ENCODE results near the gene APEX1. TPM values are rescaled to one million over a fixed set of nuclear protein-coding genes. Genes with fewer than 3 reads are reported as not detected.

Gene APEX1
- total RNA-seq, 1 donor from 2014 or later: 76.6 TPM

DNA sequence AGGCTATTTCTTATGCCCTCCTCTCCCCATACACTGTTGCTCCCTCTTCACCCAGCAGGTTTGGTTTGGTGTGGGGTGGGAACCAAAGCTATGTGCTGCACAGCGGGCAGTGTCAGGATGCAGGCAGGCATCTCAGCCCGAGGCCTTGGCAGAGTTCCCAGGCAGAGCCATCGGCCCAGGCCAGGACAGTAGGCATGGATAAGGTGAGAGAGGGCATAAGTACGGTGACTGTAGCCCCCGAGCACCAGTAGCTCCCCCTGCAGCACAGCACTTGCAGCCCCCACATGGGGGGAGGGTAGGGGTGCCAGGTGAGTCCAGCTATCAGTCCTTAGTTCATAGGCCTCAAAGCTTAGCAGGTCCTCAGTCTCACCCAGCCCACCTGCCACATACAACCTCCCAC lies 26.2 kb upstream of the APEX1 start:
- Histone ChIP-seq H3K36me3 (no peaks in the 10 kb centered on the region), H3K27me3 (no peaks in the 10 kb centered on the region), H3K9ac (no peak overlapping the region), H3K79me2 (ENCODE audit: low read depth) (no peaks in the 10 kb centered on the region), H2AFZ (replicated peaks) (no peak overlapping the region), H3F3A (ENCODE audit: low read depth) (no peaks in the 10 kb centered on the region), H3K4me2 (no peak overlapping the region), H4K20me1 (ENCODE audit: low read depth) (no peaks in the 10 kb centered on the region), H3K4me3 (no peak overlapping the region), H3K4me1 (no peaks in the 10 kb centered on the region), H3K9me3 (ENCODE audit: low read depth) (no peaks in the 10 kb centered on the region), H3K27ac (no peak overlapping the region)
- Mint-ChIP-seq H3K4me3 (no peak overlapping the region), H3K4me1 (no peaks in the 10 kb centered on the region), H3K27ac (no peak overlapping the region), H3K27me3 (ENCODE audit: insufficient read depth, low read depth) (peaks cover 3% of the 10 kb centered on the region), H3K9me3 (no peaks in the 10 kb centered on the region), H3K36me3 (no peaks in the 10 kb centered on the region)
- TF ChIP-seq, protein P1, sequence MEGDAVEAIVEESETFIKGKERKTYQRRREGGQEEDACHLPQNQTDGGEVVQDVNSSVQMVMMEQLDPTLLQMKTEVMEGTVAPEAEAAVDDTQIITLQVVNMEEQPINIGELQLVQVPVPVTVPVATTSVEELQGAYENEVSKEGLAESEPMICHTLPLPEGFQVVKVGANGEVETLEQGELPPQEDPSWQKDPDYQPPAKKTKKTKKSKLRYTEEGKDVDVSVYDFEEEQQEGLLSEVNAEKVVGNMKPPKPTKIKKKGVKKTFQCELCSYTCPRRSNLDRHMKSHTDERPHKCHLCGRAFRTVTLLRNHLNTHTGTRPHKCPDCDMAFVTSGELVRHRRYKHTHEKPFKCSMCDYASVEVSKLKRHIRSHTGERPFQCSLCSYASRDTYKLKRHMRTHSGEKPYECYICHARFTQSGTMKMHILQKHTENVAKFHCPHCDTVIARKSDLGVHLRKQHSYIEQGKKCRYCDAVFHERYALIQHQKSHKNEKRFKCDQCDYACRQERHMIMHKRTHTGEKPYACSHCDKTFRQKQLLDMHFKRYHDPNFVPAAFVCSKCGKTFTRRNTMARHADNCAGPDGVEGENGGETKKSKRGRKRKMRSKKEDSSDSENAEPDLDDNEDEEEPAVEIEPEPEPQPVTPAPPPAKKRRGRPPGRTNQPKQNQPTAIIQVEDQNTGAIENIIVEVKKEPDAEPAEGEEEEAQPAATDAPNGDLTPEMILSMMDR (IDR thresholded peaks at IDR 0.05): no peak
- no peak for TF ChIP-seq EZH2 (IDR thresholded peaks at IDR 0.05)
- no peak for TF ChIP-seq EZH2phosphoT487 (IDR thresholded peaks at IDR 0.05)
- no peak for DNase-seq (ENCODE audit: low spot score)

DNA sequence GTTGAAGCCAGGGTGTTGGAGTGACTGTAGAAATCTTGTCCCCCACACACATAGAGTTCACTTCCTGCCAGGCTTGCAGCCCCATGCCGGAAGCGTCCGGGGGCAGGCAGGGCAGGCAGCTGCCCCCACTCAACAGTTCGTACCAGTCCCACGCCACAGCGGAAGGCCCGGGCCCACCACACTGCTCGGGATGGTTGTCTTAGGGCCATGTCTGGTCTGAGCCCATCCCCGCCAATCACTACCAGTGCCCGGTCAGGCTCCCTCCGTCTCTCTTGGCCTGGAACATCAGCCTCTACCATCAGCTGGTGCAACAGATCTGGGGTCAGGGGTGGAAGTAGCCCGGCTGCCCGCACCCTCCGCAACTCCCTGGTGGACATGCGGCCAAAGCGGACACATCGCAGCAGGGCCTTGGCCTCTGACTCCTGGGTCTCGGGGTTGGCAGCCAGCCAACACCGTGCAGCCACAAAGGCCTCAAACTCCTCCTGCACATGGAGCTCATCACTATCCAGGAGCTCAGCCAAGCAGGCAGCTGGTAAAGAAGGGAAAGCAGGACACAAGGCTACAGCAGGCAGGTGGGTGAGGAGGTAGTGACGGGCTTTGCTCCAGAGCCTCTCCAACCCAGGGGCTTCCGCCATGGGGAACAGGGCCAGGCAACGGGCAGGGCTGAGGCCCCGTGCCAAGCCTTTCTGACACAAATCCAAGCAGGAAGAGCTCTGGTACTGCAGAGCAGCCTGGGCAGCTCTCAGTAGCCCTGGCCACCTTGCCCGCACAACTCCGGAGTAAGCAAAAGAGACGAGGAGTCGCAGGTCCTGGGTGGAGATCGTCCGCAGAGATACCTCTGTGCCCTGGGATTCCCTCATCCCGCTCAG lies 25.0 kb upstream of the APEX1 start:
- TF ChIP-seq, protein P1 (IDR thresholded peaks at IDR 0.05): no peak
- TF ChIP-seq EZH2phosphoT487 (IDR thresholded peaks at IDR 0.05): no peak
- TF ChIP-seq EZH2 (IDR thresholded peaks at IDR 0.05): no peak
- no peak overlapping the region for H2AFZ ChIP-seq (replicated peaks)
- no peak overlapping the region for H3K4me3 Mint-ChIP-seq
- H3K27ac Mint-ChIP-seq: no peak overlapping the region
- H3K36me3 Mint-ChIP-seq: no peaks in the 10 kb centered on the region
- H3K4me1 ChIP-seq: no peaks in the 10 kb centered on the region
- H3K27ac ChIP-seq: no peak overlapping the region
- H3K9me3 ChIP-seq (ENCODE audit: low read depth): no peaks in the 10 kb centered on the region
- H3K36me3 ChIP-seq: no peaks in the 10 kb centered on the region
- H3K27me3 ChIP-seq: no peaks in the 10 kb centered on the region
- no peaks in the 10 kb centered on the region for H3K9me3 Mint-ChIP-seq
- H3K9ac ChIP-seq: no peak overlapping the region
- peaks cover 3% of the 10 kb centered on the region for H3K27me3 Mint-ChIP-seq (ENCODE audit: insufficient read depth, low read depth)
- no peaks in the 10 kb centered on the region for H3F3A ChIP-seq (ENCODE audit: low read depth)
- no peaks in the 10 kb centered on the region for H3K4me1 Mint-ChIP-seq
- DNase-seq (ENCODE audit: low spot score): no peak
- no peak overlapping the region for H3K4me2 ChIP-seq
- no peaks in the 10 kb centered on the region for H4K20me1 ChIP-seq (ENCODE audit: low read depth)
- H3K79me2 ChIP-seq (ENCODE audit: low read depth): no peaks in the 10 kb centered on the region
- H3K4me3 ChIP-seq: no peak overlapping the region

DNA sequence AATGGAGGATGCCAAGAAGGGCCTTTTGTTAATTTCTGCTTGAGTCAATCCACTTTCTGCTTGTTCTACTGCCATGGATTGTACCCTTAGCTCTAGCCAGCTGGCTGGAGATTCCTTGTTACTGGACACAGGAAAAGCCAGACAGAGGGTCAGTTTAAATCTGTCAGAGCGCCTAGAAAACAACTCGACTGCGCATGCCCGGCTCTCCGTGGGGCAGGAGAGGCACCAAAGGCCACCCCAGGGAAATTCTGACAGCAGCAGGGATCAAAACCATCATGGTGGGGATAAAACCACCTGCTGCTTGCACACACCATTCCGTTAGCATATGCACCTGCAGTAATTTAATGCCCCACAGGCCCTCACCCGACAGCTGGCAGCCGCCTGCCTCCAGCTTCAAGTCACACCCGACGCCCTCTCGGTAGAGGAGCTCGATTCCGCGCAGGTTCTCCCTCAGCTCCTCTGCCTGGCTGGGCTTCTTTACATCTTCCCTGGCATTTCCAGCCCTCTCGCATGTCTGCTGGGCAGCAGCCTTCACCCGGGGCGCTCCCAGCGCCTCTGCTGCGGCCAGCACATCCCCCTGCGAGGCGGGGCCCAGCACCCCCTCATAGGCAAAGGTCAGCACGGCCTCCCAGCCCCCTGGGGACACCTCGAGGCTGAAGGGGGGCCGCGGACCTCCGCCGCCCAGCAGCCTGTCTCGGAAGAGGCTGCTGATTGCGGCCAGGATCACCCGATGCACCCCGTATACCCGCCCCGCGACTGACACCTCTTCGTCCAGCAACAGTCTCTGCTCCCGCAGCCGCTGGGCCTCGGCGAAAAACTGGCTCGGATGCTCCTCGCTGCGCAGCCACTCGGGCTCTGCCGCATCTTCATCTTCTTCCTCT lies 20.1 kb upstream of the APEX1 start:
- no peak overlapping the region for H3K4me3 ChIP-seq
- no peak overlapping the region for H3K27ac ChIP-seq
- no peaks in the 10 kb centered on the region for H3K36me3 Mint-ChIP-seq
- H3K9me3 Mint-ChIP-seq: no peaks in the 10 kb centered on the region
- H3F3A ChIP-seq (ENCODE audit: low read depth): no peaks in the 10 kb centered on the region
- no peak overlapping the region for H3K27ac Mint-ChIP-seq
- no peaks in the 10 kb centered on the region for H3K4me1 ChIP-seq
- H3K9ac ChIP-seq: no peak overlapping the region
- H4K20me1 ChIP-seq (ENCODE audit: low read depth): no peaks in the 10 kb centered on the region
- no peaks in the 10 kb centered on the region for H3K27me3 ChIP-seq
- TF ChIP-seq EZH2 (IDR thresholded peaks at IDR 0.05) (no peak), EZH2phosphoT487 (IDR thresholded peaks at IDR 0.05) (no peak)
- TF ChIP-seq, protein P1 (IDR thresholded peaks at IDR 0.05): no peak
- no peaks in the 10 kb centered on the region for H3K79me2 ChIP-seq (ENCODE audit: low read depth)
- no peaks in the 10 kb centered on the region for H3K36me3 ChIP-seq
- H3K4me3 Mint-ChIP-seq: no peak overlapping the region
- peaks cover 5% of the 10 kb centered on the region for H3K27me3 Mint-ChIP-seq (ENCODE audit: insufficient read depth, low read depth)
- H3K4me1 Mint-ChIP-seq: no peaks in the 10 kb centered on the region
- H3K4me2 ChIP-seq: no peak overlapping the region
- no peak for DNase-seq (ENCODE audit: low spot score)
- no peaks in the 10 kb centered on the region for H3K9me3 ChIP-seq (ENCODE audit: low read depth)
- peak overlapping the region; percentile 26 for H2AFZ ChIP-seq (replicated peaks)
